Fibroblast of lung (primary cell): Measurements from ENCODE around the gene CPO. TPM values are rescaled to one million over a fixed set of nuclear protein-coding genes. Genes with fewer than 3 reads are reported as not detected.

Experiments used
- DNase-seq, 2 donors: peaks; one replicate each; pipeline versions ENCODE4 v3.0.0 to v3.0.0-alpha.2; 2010; ENCODE audit warnings: low read depth in 2 of 2
- H2AFZ ChIP-seq: 2 replicates; pipeline ENCODE4 v1.5.1; 2012; ENCODE audit warnings: low read length, control low read depth, inconsistent platforms
- H3K27ac ChIP-seq: 2 replicates; pipeline ENCODE4 v1.5.1; 2011; ENCODE audit warnings: low read length, control low read depth; ENCODE audit not compliant: insufficient read depth
- H3K27me3 ChIP-seq: 2 replicates; pipeline ENCODE4 v1.5.1; 2011; ENCODE audit warnings: mild to moderate bottlenecking, low read length; ENCODE audit not compliant: control insufficient read depth, insufficient read depth
- H3K36me3 ChIP-seq: 2 replicates; pipeline ENCODE4 v1.5.1; 2011; ENCODE audit warnings: low read length; ENCODE audit not compliant: control insufficient read depth, insufficient read depth
- H3K4me1 ChIP-seq: 2 replicates; pipeline ENCODE4 v1.5.1; 2011; ENCODE audit warnings: low read length; ENCODE audit not compliant: control insufficient read depth, insufficient read depth; ENCODE audit errors: extremely low read depth
- H3K4me2 ChIP-seq: 2 replicates; pipeline ENCODE4 v1.5.1; 2011; ENCODE audit warnings: low read length, control low read depth; ENCODE audit not compliant: insufficient read depth; ENCODE audit errors: extremely low read depth
- H3K4me3 ChIP-seq, 4 experiments: fragments of 200-600 bp in 1 of 4; sonication (generic) in 1 of 4; replicated peaks in 1 of 4; 2 replicates each; pipeline ENCODE4 v1.5.1; 2011 to 2016; ENCODE audit warnings: low read length in 4 of 4, low read depth in 3 of 4, mild to moderate bottlenecking in 3 of 4, control low read depth in 2 of 4, inconsistent platforms in 1 of 4, mixed read lengths in 1 of 4; ENCODE audit not compliant: insufficient read depth in 1 of 4; ENCODE audit errors: control extremely low read depth in 1 of 4
- H3K79me2 ChIP-seq: 2 replicates; pipeline ENCODE4 v1.5.1; 2012; ENCODE audit warnings: mild to moderate bottlenecking, low read length, inconsistent platforms; ENCODE audit not compliant: control insufficient read depth, insufficient read depth
- H3K9ac ChIP-seq: 2 replicates; pipeline ENCODE4 v1.5.1; 2011; ENCODE audit warnings: mild to moderate bottlenecking, low read length, control low read depth; ENCODE audit not compliant: insufficient read depth
- H3K9me3 ChIP-seq: 2 replicates; pipeline ENCODE4 v1.5.1; 2012; ENCODE audit warnings: low read depth, low read length; ENCODE audit not compliant: control insufficient read depth, insufficient read depth
- H4K20me1 ChIP-seq: 2 replicates; pipeline ENCODE4 v1.5.1; 2011; ENCODE audit warnings: low read length; ENCODE audit not compliant: control insufficient read depth, insufficient read depth; ENCODE audit errors: extremely low read depth
- CTCF ChIP-seq, 2 donors: IDR thresholded peaks in 1 of 2; conservative IDR thresholded peaks in 1 of 2; 1 replicate in 1 of 2; 2 replicates in 1 of 2; pipeline ENCODE4 v1.5.1; 2011 to 2012; ENCODE audit warnings: low read length in 2 of 2, control low read depth in 1 of 2, inconsistent platforms in 1 of 2, low read depth in 1 of 2, mild to moderate bottlenecking in 1 of 2
- EZH2 ChIP-seq: IDR thresholded peaks from 2 replicates; pipeline ENCODE4 v1.5.1; 2012; ENCODE audit warnings: low read length, control low read depth, mild to moderate bottlenecking; ENCODE audit errors: missing control alignments
- polyA plus RNA-seq, 2 donors: library from polyadenylated mRNA; depleted of rRNA in 1 of 2; stranded (reverse) in 1 of 2; unstranded in 1 of 2; fragments of >200 nt; gene quantifications; 2 replicates each; pipeline ENCODE4 v1.2.1, GENCODE V29; 2011 to 2012; ENCODE audit warnings: missing spikeins in 1 of 2
- total RNA-seq: library from RNA; depleted of rRNA; stranded (reverse); fragments of >200 nt; gene quantifications from 2 replicates; pipeline ENCODE4 v1.2.1, GENCODE V29; 2014

CPO gene
- total and polyA plus RNA-seq, 2 donors (not counting 1 experiment from before 2014, with no cell fraction given), result under 0.01 TPM; not detected in 1

GRCh38 chr2:206991070-206991469, 51.8 kb downstream of the CPO start:
- no peak for TF ChIP-seq CTCF (conservative IDR thresholded peaks at IDR 0.05 in 1 of 2, IDR thresholded peaks at IDR 0.05 in 1 of 2; ENCODE audit: low read depth in 1 of 2, low read length in 2 of 2)
- TF ChIP-seq EZH2, result no peak
- DNase-seq, result no peak
- H3K9me3 ChIP-seq, result no peaks in the 10 kb centered on the region

DNA sequence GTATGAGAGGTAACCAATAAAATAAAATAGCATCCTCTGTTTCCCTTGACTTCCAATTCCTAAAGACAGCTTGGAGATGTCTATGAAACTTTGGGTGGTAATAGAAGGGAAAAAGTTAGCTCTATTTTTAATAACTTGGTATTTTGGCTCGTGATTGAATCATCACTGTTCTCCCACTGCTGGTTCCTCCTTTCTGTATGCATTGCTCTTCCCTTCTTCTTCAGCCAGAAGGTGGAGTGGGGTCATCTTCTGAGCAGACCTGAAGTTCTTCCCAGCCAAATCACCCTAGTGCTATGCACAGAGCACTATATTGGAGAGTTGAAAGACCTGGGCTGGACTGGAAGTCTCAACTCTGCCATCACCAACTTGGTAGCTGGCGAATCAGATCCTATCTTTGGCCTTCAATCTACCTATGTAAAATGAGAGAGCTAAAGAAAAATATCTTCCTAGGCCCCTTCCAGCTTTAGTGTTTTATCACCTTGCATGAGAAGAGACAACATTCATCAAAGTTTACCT, 54.1 kb downstream of the CPO start:
- no peak for DNase-seq
- H3K27ac ChIP-seq, result no peak overlapping the region

More at GRCh38 chr2:206991070-206991469, 51.8 kb downstream of the CPO start:
- no peak overlapping the region for H3K4me3 ChIP-seq
- H3K27me3 ChIP-seq, result no peaks in the 10 kb centered on the region
- H3K36me3 ChIP-seq, result no peaks in the 10 kb centered on the region
- no peak overlapping the region for H3K27ac ChIP-seq
- H3K9ac ChIP-seq, result no peak overlapping the region
- H4K20me1 ChIP-seq, result no peaks in the 10 kb centered on the region
- no peak overlapping the region for H3K4me2 ChIP-seq
- H3K79me2 ChIP-seq, result no peaks in the 10 kb centered on the region
- no peak overlapping the region for H2AFZ ChIP-seq
- no peaks in the 10 kb centered on the region for H3K4me1 ChIP-seq

DNA sequence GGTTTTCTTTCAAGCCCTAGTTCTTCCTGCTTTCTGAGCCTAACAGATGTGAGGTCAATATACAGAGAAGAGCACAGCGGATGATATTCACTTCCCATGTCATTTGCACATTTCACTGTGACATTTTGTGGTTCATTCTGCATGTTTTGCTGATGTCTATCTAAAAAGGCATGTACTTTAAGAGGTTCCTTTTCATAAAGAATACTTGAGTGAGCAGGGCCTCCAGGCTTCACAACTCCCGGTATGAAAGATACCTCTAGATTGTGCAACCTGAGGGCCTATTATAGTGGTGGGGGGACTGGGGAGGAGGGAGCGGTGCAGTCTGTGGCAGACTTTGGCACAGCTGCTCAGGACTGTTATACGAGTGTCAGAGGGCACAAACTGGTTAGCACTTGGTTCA, 54.6 kb downstream of the CPO start:
- Histone ChIP-seq H3K27me3 (no peaks in the 10 kb centered on the region), H3K36me3 (no peaks in the 10 kb centered on the region), H3K4me1 (no peaks in the 10 kb centered on the region), H3K9ac (no peak overlapping the region), H2AFZ (no peak overlapping the region), H3K9me3 (no peaks in the 10 kb centered on the region), H3K4me3 (no peak overlapping the region), H4K20me1 (no peaks in the 10 kb centered on the region), H3K79me2 (no peaks in the 10 kb centered on the region), H3K4me2 (no peak overlapping the region), H3K27ac (no peak overlapping the region)
- DNase-seq, result peak; percentile 49 to 50
- no peak for TF ChIP-seq CTCF (conservative IDR thresholded peaks at IDR 0.05 in 1 of 2, IDR thresholded peaks at IDR 0.05 in 1 of 2; ENCODE audit: low read depth in 1 of 2, low read length in 2 of 2)
- no peak for TF ChIP-seq EZH2

More for the DNA sequence above, 54.1 kb downstream of the CPO start:
- no peaks in the 10 kb centered on the region for H3K79me2 ChIP-seq
- H3K9me3 ChIP-seq, result no peaks in the 10 kb centered on the region
- no peaks in the 10 kb centered on the region for H3K4me1 ChIP-seq
- H3K4me3 ChIP-seq, result no peak overlapping the region
- TF ChIP-seq CTCF (conservative IDR thresholded peaks at IDR 0.05 in 1 of 2, IDR thresholded peaks at IDR 0.05 in 1 of 2; ENCODE audit: low read depth in 1 of 2, low read length in 2 of 2), result no peak
- H3K9ac ChIP-seq, result no peak overlapping the region
- H3K27me3 ChIP-seq, result no peaks in the 10 kb centered on the region
- no peaks in the 10 kb centered on the region for H3K36me3 ChIP-seq
- no peak overlapping the region for H3K4me2 ChIP-seq
- H4K20me1 ChIP-seq, result no peaks in the 10 kb centered on the region
- no peak overlapping the region for H2AFZ ChIP-seq
